CD4-positive, alpha-beta memory T cell (primary cell): ENCODE results near the gene GATD1. TPM values are rescaled to one million over a fixed set of nuclear protein-coding genes. Genes with fewer than 3 reads are reported as not detected.
A peak's percentile ranks its signal among the peaks of the same experiment; 100 is the strongest.

ENCODE experiments used
- CTCF ChIA-PET: fragments of 350-600 bp; sonication (Branson Sonifier 250); formaldehyde crosslinking; loops from one replicate; lab custom pipeline; 2021; ENCODE audit warnings: inconsistent platforms; ENCODE audit not compliant: partially characterized antibody; lab: Charles Lee
- POLR2A ChIA-PET: fragments of 350-600 bp; sonication (Branson Sonifier 250); formaldehyde crosslinking; loops from one replicate; lab custom pipeline; 2021; ENCODE audit not compliant: partially characterized antibody; lab: Charles Lee
- DNase-seq, 5 donors: peaks; one replicate each; pipeline versions ENCODE4 v3.0.0 to v3.0.0-alpha.2; 2020 to 2022; ENCODE audit warnings: mixed read lengths in 1 of 5
- H3K27ac ChIP-seq: one replicate; pipeline ENCODE4 v1.7.0; 2013; ENCODE audit warnings: low read depth, low read length
- H3K27me3 ChIP-seq: 2 replicates; pipeline ENCODE4 v1.7.0; 2013; ENCODE audit warnings: mild to moderate bottlenecking, low read length, moderate library complexity; ENCODE audit not compliant: insufficient read depth
- H3K36me3 ChIP-seq: 2 replicates; pipeline ENCODE4 v1.7.0; 2013; ENCODE audit warnings: mild to moderate bottlenecking, low read length, moderate library complexity; ENCODE audit not compliant: insufficient read depth
- H3K4me1 ChIP-seq: 2 replicates; pipeline ENCODE4 v1.7.0; 2013; ENCODE audit warnings: mild to moderate bottlenecking, low read length, moderate library complexity; ENCODE audit not compliant: insufficient read depth
- H3K4me3 ChIP-seq, 2 donors: one replicate each; pipeline ENCODE4 v1.7.0; 2013; ENCODE audit warnings: low read length in 2 of 2, mild to moderate bottlenecking in 1 of 2
- H3K9me3 ChIP-seq, 2 donors: one replicate each; pipeline ENCODE4 v1.7.0; 2013; ENCODE audit warnings: low read length in 2 of 2, control low read depth in 1 of 2; ENCODE audit not compliant: control insufficient read depth in 1 of 2
- H3K27ac Mint-ChIP-seq, 7 donors: one replicate each; pipeline ENCODE4 v1.8.0; 2020 to 2021; ENCODE audit warnings: mixed read lengths in 7 of 7, mild to moderate bottlenecking in 6 of 7, inconsistent platforms in 3 of 7, moderate library complexity in 3 of 7
- H3K27me3 Mint-ChIP-seq, 2 donors: one replicate each; pipeline ENCODE4 v1.8.0; 2020 to 2021; ENCODE audit warnings: mixed read lengths in 2 of 2
- H3K36me3 Mint-ChIP-seq, 2 donors: one replicate each; pipeline ENCODE4 v1.8.0; 2020 to 2021; ENCODE audit warnings: mixed read lengths in 2 of 2, inconsistent platforms in 1 of 2, mild to moderate bottlenecking in 1 of 2
- H3K4me1 Mint-ChIP-seq, 4 donors: one replicate each; pipeline ENCODE4 v1.8.0; 2020 to 2021; ENCODE audit warnings: mixed read lengths in 4 of 4, mild to moderate bottlenecking in 1 of 4
- H3K4me3 Mint-ChIP-seq, 8 donors: one replicate each; pipeline ENCODE4 v1.8.0; 2020 to 2021; ENCODE audit warnings: mixed read lengths in 8 of 8, mild to moderate bottlenecking in 7 of 8, moderate library complexity in 6 of 8, inconsistent platforms in 3 of 8
- H3K9me3 Mint-ChIP-seq, 8 donors: one replicate each; pipeline ENCODE4 v1.8.0; 2020 to 2021; ENCODE audit warnings: mixed read lengths in 8 of 8, mild to moderate bottlenecking in 5 of 8, inconsistent platforms in 3 of 8, moderate library complexity in 1 of 8
- intact Hi-C: fragments of 100-400 bp; cut with micrococcal nuclease; formaldehyde crosslinking; loops from one replicate; pipeline ENCODE4 v1.15.1; 2023
- polyA plus RNA-seq, 2 donors: library from polyadenylated mRNA; unstranded; fragments of 300-500 nt; fragmentation: Illumina TruSeq; gene quantifications; one replicate each; pipeline ENCODE4 v1.2.3, GENCODE V29; 2021
- total RNA-seq, 2 experiments: library from RNA; stranded (reverse); gene quantifications; one replicate each; pipeline ENCODE4 v1.2.3, GENCODE V29; 2021

GATD1 gene
- total and polyA plus RNA-seq, 4 experiments from 2014 or later = 4.3 to 64.9 (median 33.3) TPM

GRCh38 chr11:770642-771616 is 6.4 kb downstream of the GATD1 start:
- Mint-ChIP-seq H3K27me3 (no peaks in the 10 kb centered on the region), H3K36me3 (peaks cover 0 to 20% of the 10 kb centered on the region in 2 donors), H3K9me3 (no peaks in the 10 kb centered on the region), H3K4me1 (peaks cover 1 to 16% (median 4%) of the 10 kb centered on the region in 4 donors), H3K4me3 (peak overlapping the region in 1 of 8 donors; percentile 11), H3K27ac (no peak overlapping the region)
- no peak overlapping the region for H3K27ac ChIP-seq
- no peak for DNase-seq
- H3K4me3 ChIP-seq = no peak overlapping the region
- ChIA-PET POLR2A (no interaction called here), CTCF (no interaction called here)
- intact Hi-C loops = no loop called here
- peaks cover 11% of the 10 kb centered on the region for H3K4me1 ChIP-seq
- H3K27me3 ChIP-seq = no peaks in the 10 kb centered on the region
- H3K9me3 ChIP-seq = no peaks in the 10 kb centered on the region
- H3K36me3 ChIP-seq = peaks cover 23% of the 10 kb centered on the region

GRCh38 chr11:769887-770641 is 7.2 kb downstream of the GATD1 start:
- DNase-seq = no peak
- Histone ChIP-seq H3K4me3 (no peak overlapping the region), H3K9me3 (no peaks in the 10 kb centered on the region), H3K27ac (no peak overlapping the region), H3K27me3 (no peaks in the 10 kb centered on the region), H3K4me1 (peaks cover 3% of the 10 kb centered on the region), H3K36me3 (peaks cover 26% of the 10 kb centered on the region)
- Mint-ChIP-seq H3K36me3 (peaks cover 0 to 24% of the 10 kb centered on the region in 2 donors), H3K4me3 (no peak overlapping the region), H3K9me3 (no peaks in the 10 kb centered on the region), H3K4me1 (peaks cover 0 to 8% (median under 1%) of the 10 kb centered on the region in 4 donors), H3K27me3 (no peaks in the 10 kb centered on the region), H3K27ac (no peak overlapping the region)
- ChIA-PET POLR2A (no interaction called here), CTCF (no interaction called here)
- intact Hi-C loops = no loop called here

- Mint-ChIP-seq H3K27ac (peak overlapping the region in 1 of 7 donors; percentile 63), H3K27me3 (no peaks in the 10 kb centered on the region), H3K36me3 (peaks cover 3 to 39% of the 10 kb centered on the region in 2 donors), H3K9me3 (no peaks in the 10 kb centered on the region), H3K4me1 (no peaks in the 10 kb centered on the region), H3K4me3 (no peak overlapping the region)
- Histone ChIP-seq H3K4me1 (no peaks in the 10 kb centered on the region), H3K9me3 (no peaks in the 10 kb centered on the region), H3K4me3 (no peak overlapping the region), H3K27me3 (no peaks in the 10 kb centered on the region), H3K27ac (no peak overlapping the region), H3K36me3 (peaks cover 37% of the 10 kb centered on the region)
- ChIA-PET POLR2A (interaction anchor here (1.3 kb wide), 1 partner anchor 70 kb away, joined by 5 read pairs; no protein-coding TSS in a partner anchor), CTCF (no interaction called here)
- DNase-seq = no peak
- intact Hi-C loops = no loop called here
These were observed 10.0 kb downstream of the GATD1 start for GRCh38 chr11:767238-767637.

- Mint-ChIP-seq H3K27ac (peak overlapping the region in 1 of 7 donors; percentile 46), H3K27me3 (no peaks in the 10 kb centered on the region), H3K9me3 (no peaks in the 10 kb centered on the region), H3K4me1 (no peaks in the 10 kb centered on the region), H3K4me3 (no peak overlapping the region), H3K36me3 (peaks cover 3 to 39% of the 10 kb centered on the region in 2 donors)
- no peaks in the 10 kb centered on the region for H3K9me3 ChIP-seq
- no peak overlapping the region for H3K4me3 ChIP-seq
- H3K4me1 ChIP-seq = no peaks in the 10 kb centered on the region
- no peak for DNase-seq
- POLR2A ChIA-PET = interaction anchor here (1.3 kb wide), 1 partner anchor 70 kb away, joined by 5 read pairs; no protein-coding TSS in a partner anchor
- H3K27me3 ChIP-seq = no peaks in the 10 kb centered on the region
- H3K36me3 ChIP-seq = peaks cover 37% of the 10 kb centered on the region
- CTCF ChIA-PET = interaction anchor here (1.3 kb wide), 1 partner anchor 39 kb away, joined by 4 read pairs; no protein-coding TSS in a partner anchor
- intact Hi-C loops = no loop called here
- no peak overlapping the region for H3K27ac ChIP-seq
These were observed 10.4 kb downstream of the GATD1 start for GRCh38 chr11:766936-767210.

GRCh38 chr11:766106-766935 is 11.0 kb downstream of the GATD1 start:
- Histone ChIP-seq H3K4me3 (no peak overlapping the region), H3K27ac (no peak overlapping the region), H3K4me1 (no peaks in the 10 kb centered on the region), H3K36me3 (peaks cover 37% of the 10 kb centered on the region), H3K27me3 (no peaks in the 10 kb centered on the region), H3K9me3 (no peaks in the 10 kb centered on the region)
- ChIA-PET CTCF (interaction anchor here (0.5 to 2.1 kb wide), 12 partner anchors 10 to 212 kb away, joined by 3 to 11 read pairs (median 4); partner anchors contain the start of gene GATD1), POLR2A (interaction anchor here (0.9 to 1.3 kb wide), 4 partner anchors 10 to 211 kb away, joined by 3 to 6 read pairs (median 5); no protein-coding TSS in a partner anchor)
- H3K36me3 Mint-ChIP-seq = peaks cover 3 to 44% of the 10 kb centered on the region in 2 donors
- DNase-seq = no peak
- no peak overlapping the region for H3K4me3 Mint-ChIP-seq
- H3K4me1 Mint-ChIP-seq = no peaks in the 10 kb centered on the region
- H3K9me3 Mint-ChIP-seq = no peaks in the 10 kb centered on the region
- peak overlapping the region in 2 of 7 donors; percentile 30 to 46 for H3K27ac Mint-ChIP-seq
- H3K27me3 Mint-ChIP-seq = no peaks in the 10 kb centered on the region
- intact Hi-C loops = no loop called here

- Histone ChIP-seq H3K4me1 (no peaks in the 10 kb centered on the region), H3K27me3 (no peaks in the 10 kb centered on the region), H3K27ac (no peak overlapping the region), H3K9me3 (no peaks in the 10 kb centered on the region), H3K4me3 (no peak overlapping the region), H3K36me3 (peaks cover 37% of the 10 kb centered on the region)
- ChIA-PET CTCF (interaction anchor here (0.5 to 2.1 kb wide), 12 partner anchors 11 to 211 kb away, joined by 3 to 11 read pairs (median 4); partner anchors contain the start of gene GATD1), POLR2A (interaction anchor here (0.9 to 1.3 kb wide), 3 partner anchors 11 to 211 kb away, joined by 3 to 6 read pairs (median 5); no protein-coding TSS in a partner anchor)
- intact Hi-C loops = loop anchor here (1.0 kb wide), 2 partner anchors 37 to 210 kb away; no protein-coding TSS in a partner anchor
- H3K27me3 Mint-ChIP-seq = no peaks in the 10 kb centered on the region
- no peak overlapping the region for H3K27ac Mint-ChIP-seq
- H3K4me3 Mint-ChIP-seq = no peak overlapping the region
- no peak for DNase-seq
- H3K4me1 Mint-ChIP-seq = no peaks in the 10 kb centered on the region
- H3K36me3 Mint-ChIP-seq = peaks cover 3 to 45% of the 10 kb centered on the region in 2 donors
- H3K9me3 Mint-ChIP-seq = no peaks in the 10 kb centered on the region
These were observed 11.5 kb downstream of the GATD1 start for GRCh38 chr11:765802-766091.
